ENCODE measurements around the gene TNFRSF11A. TPM values are rescaled to one million over a fixed set of nuclear protein-coding genes. Genes with fewer than 3 reads are reported as not detected.

The TNFRSF11A gene
- total and polyA plus RNA-seq, 4 donors = 0.87 to 2.3 (median 1.4) TPM

DNA sequence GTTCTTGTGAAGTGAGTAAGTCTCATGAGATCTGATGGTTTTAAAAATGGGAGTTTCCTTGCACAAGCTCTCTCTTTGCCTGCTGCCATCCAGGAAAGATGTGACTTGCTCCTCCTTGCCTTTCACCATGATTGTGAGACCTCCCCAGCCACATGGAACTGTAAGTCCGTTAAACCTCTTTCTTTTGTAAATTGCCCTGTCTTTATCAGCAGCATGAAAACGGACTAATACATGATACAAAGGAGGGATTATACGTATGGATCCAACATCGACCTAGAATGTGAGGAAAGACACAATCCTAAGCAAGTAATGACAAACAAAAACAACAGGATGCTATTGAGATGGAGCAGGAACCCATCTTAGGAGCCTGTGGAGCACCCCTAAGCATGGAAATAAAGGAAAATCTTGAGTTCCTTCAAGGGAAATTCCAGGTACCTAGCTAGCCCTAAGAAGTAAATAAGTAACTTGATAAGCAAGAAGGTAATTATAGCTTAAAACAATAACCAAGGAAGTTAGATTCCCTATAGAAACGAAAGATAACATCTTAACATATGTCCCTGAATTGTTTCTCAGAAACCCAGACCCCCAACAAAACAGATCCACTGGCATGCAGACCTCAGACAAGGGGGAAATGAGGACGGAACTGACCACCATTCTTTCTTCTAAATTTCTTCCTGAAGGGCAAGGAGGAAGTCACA lies 1.5 kb upstream of the TNFRSF11A start:
- H3K27ac ChIP-seq (ENCODE audit: low read depth, low read length) = no peak overlapping the region
- H3K4me3 ChIP-seq (ENCODE audit: low read depth, low read length) = no peak overlapping the region
- no peaks in the 10 kb centered on the region for H3K36me3 ChIP-seq (ENCODE audit: control insufficient read depth, insufficient read depth, low read length)
- WGBS (ENCODE audit: insufficient coverage) = 86% methylated on average over 1 of the region's 6 CpGs
- no peak for DNase-seq (ENCODE audit: low read depth in 4 of 6, low spot score in 6 of 6)
- H3K9me3 ChIP-seq (ENCODE audit: control insufficient read depth, insufficient read depth, low read length) = no peaks in the 10 kb centered on the region
- peaks cover 55% of the 10 kb centered on the region for H3K27me3 ChIP-seq (ENCODE audit: control insufficient read depth, insufficient read depth, low read length)
- peaks cover 16% of the 10 kb centered on the region for H3K4me1 ChIP-seq (ENCODE audit: control insufficient read depth, insufficient read depth, low read length)

DNA sequence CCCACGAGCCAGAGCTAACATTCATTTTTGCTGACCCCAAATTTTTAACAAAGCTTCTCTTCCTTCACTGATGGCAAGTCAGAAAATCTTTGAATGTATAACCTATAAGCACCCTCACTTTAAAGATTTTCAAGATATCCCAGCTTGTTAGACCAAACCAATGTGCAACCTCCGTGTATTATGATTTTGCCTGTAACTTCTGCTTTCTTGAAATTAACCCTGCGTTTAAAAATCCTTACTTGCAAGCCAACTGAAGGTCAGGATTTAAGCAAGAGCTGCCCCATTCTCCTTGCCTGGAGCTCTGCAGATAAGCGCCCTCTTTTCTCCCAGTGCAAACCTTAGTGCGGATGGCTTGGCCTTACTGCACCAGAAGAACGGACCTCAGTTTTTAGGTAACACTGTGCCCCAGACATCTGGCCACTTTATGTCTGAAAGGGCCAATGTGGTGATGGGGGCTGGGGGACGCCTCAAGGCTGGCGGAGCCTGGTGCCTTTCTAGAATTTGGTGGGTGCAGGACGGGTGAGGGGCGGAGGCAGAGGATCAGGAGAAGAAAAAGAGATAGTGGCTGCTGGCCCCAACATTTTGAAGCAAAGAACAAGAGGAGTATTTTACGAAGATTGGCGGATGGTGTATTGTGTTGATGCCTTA lies 805 bp upstream of the TNFRSF11A start:
- Histone ChIP-seq H3K9me3 (ENCODE audit: control insufficient read depth, insufficient read depth, low read length) (no peaks in the 10 kb centered on the region), H3K4me3 (ENCODE audit: low read depth, low read length) (no peak overlapping the region), H3K36me3 (ENCODE audit: control insufficient read depth, insufficient read depth, low read length) (no peaks in the 10 kb centered on the region), H3K4me1 (ENCODE audit: control insufficient read depth, insufficient read depth, low read length) (peaks cover 16% of the 10 kb centered on the region), H3K27me3 (ENCODE audit: control insufficient read depth, insufficient read depth, low read length) (peaks cover 58% of the 10 kb centered on the region), H3K27ac (ENCODE audit: low read depth, low read length) (no peak overlapping the region)
- no peak for DNase-seq (ENCODE audit: low read depth in 4 of 6, low spot score in 6 of 6)
- WGBS (ENCODE audit: insufficient coverage) = 46% methylated on average over 12 of the region's 12 CpGs

DNA sequence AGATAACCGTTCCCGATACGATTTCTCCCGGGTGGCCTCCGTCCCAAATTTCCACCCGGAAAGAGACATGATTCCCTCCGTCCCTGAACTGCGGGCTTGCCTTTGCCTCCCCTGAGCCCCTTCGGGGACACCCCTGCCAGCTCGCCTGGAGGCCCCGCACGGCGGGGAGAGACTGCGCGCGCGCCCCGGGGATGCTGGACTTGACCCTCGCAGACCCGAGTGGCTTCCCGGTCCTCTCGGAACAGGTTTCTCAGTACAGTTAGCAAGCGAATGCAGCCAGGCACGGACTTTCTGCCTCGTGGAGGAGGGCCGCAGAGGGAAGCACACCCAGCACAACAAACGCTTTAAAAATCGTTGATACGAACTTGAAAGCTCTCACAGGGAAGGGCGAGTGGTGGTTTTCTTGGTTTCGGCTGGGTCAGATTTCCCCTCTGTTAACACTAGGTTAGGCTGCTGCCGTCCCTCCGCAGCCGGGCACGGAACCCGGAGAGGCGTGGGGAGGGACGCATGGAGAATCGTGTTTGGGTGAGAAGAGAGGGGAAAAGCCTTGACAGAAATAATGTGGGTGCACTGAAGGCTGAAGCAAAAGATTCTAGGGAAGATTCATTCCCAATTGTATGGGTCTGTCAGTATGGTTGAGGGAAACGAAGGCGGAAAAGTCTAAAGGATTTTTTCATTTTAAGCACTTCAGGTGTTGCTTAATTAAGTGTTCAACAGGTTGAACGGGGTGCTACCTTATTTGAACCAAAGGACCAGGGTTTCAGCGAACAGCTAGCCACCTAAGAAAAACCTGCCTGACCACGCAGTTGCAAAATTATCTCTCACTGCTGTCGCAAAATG lies 916 bp downstream of the TNFRSF11A start:
- peak in 2 of 6 donors; percentile 55 to 63 for DNase-seq (ENCODE audit: low read depth in 4 of 6, low spot score in 6 of 6)
- H3K9me3 ChIP-seq (ENCODE audit: control insufficient read depth, insufficient read depth, low read length) = no peaks in the 10 kb centered on the region
- no peaks in the 10 kb centered on the region for H3K36me3 ChIP-seq (ENCODE audit: control insufficient read depth, insufficient read depth, low read length)
- peaks cover 21% of the 10 kb centered on the region for H3K4me1 ChIP-seq (ENCODE audit: control insufficient read depth, insufficient read depth, low read length)
- H3K27me3 ChIP-seq (ENCODE audit: control insufficient read depth, insufficient read depth, low read length) = peaks cover 61% of the 10 kb centered on the region
- H3K4me3 ChIP-seq (ENCODE audit: low read depth, low read length) = peak overlapping the region; percentile 43
- WGBS (ENCODE audit: insufficient coverage) = 5% methylated on average over 43 of the region's 45 CpGs
- H3K27ac ChIP-seq (ENCODE audit: low read depth, low read length) = no peak overlapping the region

DNA sequence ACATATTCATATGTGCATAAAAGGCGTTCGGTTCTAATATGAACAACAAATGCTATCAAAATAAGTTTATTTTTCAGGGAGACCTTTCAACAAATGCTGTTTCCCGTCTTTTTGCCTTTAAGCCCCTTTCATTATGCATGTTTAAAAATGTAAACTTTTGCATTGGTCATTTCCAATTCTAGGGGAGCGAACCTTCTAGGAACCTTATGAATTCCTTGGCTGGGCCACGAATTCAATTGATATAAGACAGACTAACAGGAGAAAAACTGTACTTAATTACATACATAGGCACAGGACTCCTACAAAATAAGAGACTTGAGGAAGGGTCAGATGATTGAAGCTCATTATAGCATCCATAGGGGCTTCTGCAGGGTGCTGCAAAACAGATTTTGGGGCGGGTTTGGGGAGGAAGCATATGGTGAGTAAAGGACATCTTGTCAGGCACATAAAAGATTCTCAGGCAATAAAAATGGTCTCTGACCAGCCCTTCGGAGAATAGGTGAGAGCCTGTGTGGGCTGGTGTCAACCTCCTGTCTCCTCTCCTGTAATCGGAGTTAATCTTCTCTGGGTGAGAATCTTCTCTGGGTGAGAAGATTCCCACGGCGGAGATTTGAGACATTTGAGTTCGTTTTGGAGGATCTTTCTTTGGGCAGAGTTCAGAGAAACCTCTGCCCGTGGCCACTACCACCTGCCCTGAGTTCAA lies 1.7 kb downstream of the TNFRSF11A start:
- H3K4me3 ChIP-seq (ENCODE audit: low read depth, low read length) = no peak overlapping the region
- no peaks in the 10 kb centered on the region for H3K36me3 ChIP-seq (ENCODE audit: control insufficient read depth, insufficient read depth, low read length)
- no peak for DNase-seq (ENCODE audit: low read depth in 4 of 6, low spot score in 6 of 6)
- H3K9me3 ChIP-seq (ENCODE audit: control insufficient read depth, insufficient read depth, low read length) = no peaks in the 10 kb centered on the region
- no peak overlapping the region for H3K27ac ChIP-seq (ENCODE audit: low read depth, low read length)
- H3K4me1 ChIP-seq (ENCODE audit: control insufficient read depth, insufficient read depth, low read length) = peaks cover 21% of the 10 kb centered on the region
- H3K27me3 ChIP-seq (ENCODE audit: control insufficient read depth, insufficient read depth, low read length) = peaks cover 61% of the 10 kb centered on the region
- WGBS (ENCODE audit: insufficient coverage) = 49% methylated on average over 2 of the region's 12 CpGs

DNA sequence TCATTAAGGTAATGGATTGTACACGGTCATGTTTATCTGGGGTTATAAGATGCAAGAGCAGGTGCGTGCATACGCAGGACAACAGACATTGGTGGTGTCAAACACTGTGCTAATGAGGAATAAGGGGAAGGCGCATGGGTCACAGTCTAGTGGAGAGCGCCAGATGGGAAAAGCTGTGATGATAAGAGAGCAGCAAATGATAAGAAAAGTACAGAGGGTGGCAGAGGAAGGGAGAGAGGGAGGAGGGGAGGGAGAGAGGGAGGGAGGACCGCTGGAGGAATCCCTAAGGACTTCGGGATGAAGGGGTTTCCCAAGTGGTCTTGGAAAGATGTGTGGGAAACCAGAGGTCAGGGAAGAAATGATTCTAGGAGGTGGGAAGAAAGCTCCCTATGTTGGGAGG lies 2.9 kb downstream of the TNFRSF11A start:
- WGBS (ENCODE audit: insufficient coverage) = 80% methylated on average over 7 of the region's 7 CpGs
- peaks cover 59% of the 10 kb centered on the region for H3K27me3 ChIP-seq (ENCODE audit: control insufficient read depth, insufficient read depth, low read length)
- no peaks in the 10 kb centered on the region for H3K9me3 ChIP-seq (ENCODE audit: control insufficient read depth, insufficient read depth, low read length)
- no peak overlapping the region for H3K4me3 ChIP-seq (ENCODE audit: low read depth, low read length)
- DNase-seq (ENCODE audit: low read depth in 4 of 6, low spot score in 6 of 6) = no peak
- H3K36me3 ChIP-seq (ENCODE audit: control insufficient read depth, insufficient read depth, low read length) = no peaks in the 10 kb centered on the region
- no peak overlapping the region for H3K27ac ChIP-seq (ENCODE audit: low read depth, low read length)
- peaks cover 21% of the 10 kb centered on the region for H3K4me1 ChIP-seq (ENCODE audit: control insufficient read depth, insufficient read depth, low read length)

DNA sequence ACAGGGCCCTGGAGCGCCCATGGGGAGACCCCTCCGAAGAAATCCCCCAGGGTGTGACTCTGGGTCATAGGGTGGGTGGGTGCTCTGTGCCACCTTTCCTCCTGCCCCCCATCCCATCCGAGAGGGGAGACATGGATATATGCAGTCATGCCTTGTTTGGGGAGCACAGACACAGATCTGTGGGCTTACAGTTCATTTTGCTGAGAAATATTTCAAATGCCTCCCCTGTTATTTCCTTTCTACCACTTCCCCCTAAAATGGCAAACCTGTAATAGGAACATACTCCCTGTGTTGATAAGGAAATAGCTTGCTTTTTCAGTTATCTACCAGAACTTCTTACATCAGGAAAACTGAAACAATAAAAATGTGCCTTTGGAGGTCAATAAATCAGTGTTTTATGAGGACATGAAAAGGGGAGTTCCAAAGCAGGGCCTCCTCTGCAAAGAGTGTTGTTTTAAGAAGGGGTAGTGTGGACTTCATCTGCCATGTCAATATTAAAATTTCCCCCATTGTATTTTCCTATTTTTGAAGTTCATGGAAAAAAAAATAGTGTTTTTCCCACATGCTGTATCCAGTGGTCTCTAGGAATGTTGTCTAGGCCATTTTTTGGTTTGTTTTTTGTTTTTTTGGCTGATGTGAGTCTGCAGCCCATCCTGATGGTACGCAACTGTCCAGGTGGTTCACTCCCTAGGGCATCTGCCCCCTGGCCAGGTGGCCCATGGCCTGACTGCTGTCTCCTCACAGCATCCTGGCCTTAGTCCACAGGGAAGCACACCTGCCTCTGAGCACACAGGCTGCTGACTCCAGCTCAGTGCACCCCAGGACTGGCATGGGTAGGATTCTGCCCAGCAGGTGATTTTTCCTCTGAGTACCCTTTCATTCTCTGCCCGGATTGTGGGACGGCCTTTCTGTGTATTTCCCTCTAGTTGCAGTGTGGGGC lies 3.7 kb downstream of the TNFRSF11A start:
- Histone ChIP-seq H3K27ac (ENCODE audit: low read depth, low read length) (no peak overlapping the region), H3K27me3 (ENCODE audit: control insufficient read depth, insufficient read depth, low read length) (peaks cover 50% of the 10 kb centered on the region), H3K4me1 (ENCODE audit: control insufficient read depth, insufficient read depth, low read length) (peaks cover 21% of the 10 kb centered on the region), H3K36me3 (ENCODE audit: control insufficient read depth, insufficient read depth, low read length) (no peaks in the 10 kb centered on the region), H3K9me3 (ENCODE audit: control insufficient read depth, insufficient read depth, low read length) (no peaks in the 10 kb centered on the region), H3K4me3 (ENCODE audit: low read depth, low read length) (no peak overlapping the region)
- WGBS (ENCODE audit: insufficient coverage) = 84% methylated on average over 2 of the region's 6 CpGs
- DNase-seq (ENCODE audit: low read depth in 4 of 6, low spot score in 6 of 6) = no peak

DNA sequence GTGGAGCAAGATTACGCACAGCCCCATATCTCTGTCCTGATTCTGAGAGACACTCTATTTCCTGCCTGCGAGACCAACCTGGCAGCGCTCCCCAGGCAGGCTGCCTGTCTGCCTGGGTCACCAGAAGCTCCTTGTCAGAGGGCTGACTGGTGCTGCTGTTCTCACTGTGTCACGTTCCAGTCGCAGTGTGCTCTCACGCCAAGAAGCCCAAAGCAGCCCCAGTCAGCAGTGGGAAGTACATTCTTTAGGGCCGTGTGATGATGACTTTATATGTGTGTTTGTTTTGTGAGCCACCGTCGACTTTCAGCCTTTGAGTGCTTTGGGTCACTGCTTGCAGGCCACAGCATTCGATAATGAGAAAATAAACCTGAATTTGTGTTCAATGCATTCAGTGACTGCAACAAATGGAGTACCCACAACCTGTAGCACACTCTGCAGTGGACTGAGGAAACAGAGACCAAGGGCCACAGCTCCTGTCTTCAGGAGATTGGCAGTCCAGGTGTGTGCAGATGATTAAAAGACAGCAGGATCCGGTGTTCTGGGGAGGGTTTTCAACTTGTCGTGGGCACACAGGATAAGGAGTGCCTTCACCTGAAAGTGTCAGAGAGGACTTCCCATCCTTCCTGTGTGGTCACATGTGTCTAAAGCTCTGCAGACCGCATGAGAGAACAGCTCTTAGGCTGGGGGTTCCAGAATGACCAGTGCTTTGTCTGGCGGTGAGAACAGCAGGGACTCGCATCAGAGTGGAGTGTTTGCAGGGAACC lies 4.8 kb downstream of the TNFRSF11A start:
- Histone ChIP-seq H3K36me3 (ENCODE audit: control insufficient read depth, insufficient read depth, low read length) (no peaks in the 10 kb centered on the region), H3K27ac (ENCODE audit: low read depth, low read length) (no peak overlapping the region), H3K4me3 (ENCODE audit: low read depth, low read length) (no peak overlapping the region), H3K27me3 (ENCODE audit: control insufficient read depth, insufficient read depth, low read length) (peaks cover 40% of the 10 kb centered on the region), H3K4me1 (ENCODE audit: control insufficient read depth, insufficient read depth, low read length) (peaks cover 16% of the 10 kb centered on the region), H3K9me3 (ENCODE audit: control insufficient read depth, insufficient read depth, low read length) (no peaks in the 10 kb centered on the region)
- WGBS (ENCODE audit: insufficient coverage) = 61% methylated on average over 13 of the region's 15 CpGs
- peak in 1 of 6 donors; percentile 38 for DNase-seq (ENCODE audit: low read depth in 4 of 6, low spot score in 6 of 6)

DNA sequence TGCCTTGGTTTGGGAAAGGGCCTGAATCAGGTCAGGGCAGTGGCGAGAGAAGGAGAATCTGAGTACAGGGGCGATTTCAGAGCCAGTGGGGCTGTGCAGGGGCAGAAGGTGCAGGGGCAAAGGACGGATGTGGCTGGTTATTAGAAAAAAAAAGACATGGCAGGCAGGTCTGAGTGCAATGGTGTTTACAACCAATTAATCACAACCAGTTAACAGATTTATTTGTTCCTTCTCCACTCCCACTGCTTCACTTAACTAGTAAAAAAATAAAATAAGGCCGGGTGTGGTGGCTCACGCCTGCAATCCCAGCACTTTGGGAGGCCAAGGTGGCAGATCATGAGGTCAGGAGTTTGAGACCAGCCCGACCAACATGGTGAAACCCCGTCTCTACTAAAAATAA lies 5.5 kb downstream of the TNFRSF11A start:
- Histone ChIP-seq H3K27ac (ENCODE audit: low read depth, low read length) (no peak overlapping the region), H3K4me1 (ENCODE audit: control insufficient read depth, insufficient read depth, low read length) (peaks cover 12% of the 10 kb centered on the region), H3K36me3 (ENCODE audit: control insufficient read depth, insufficient read depth, low read length) (no peaks in the 10 kb centered on the region), H3K4me3 (ENCODE audit: low read depth, low read length) (no peak overlapping the region), H3K9me3 (ENCODE audit: control insufficient read depth, insufficient read depth, low read length) (no peaks in the 10 kb centered on the region), H3K27me3 (ENCODE audit: control insufficient read depth, insufficient read depth, low read length) (peaks cover 35% of the 10 kb centered on the region)
- no peak for DNase-seq (ENCODE audit: low read depth in 4 of 6, low spot score in 6 of 6)
- 90% methylated on average over 5 of the region's 7 CpGs for WGBS (ENCODE audit: insufficient coverage)

All from spinal cord (tissue), 10 donors.